SH-SY5Y (cell line): ENCODE measurements around the gene GATB.

Source experiments
- GATA2 ChIP-seq: IDR thresholded peaks from 2 replicates; pipeline ENCODE4 v1.6.1; 2011; ENCODE audit warnings: mild to moderate bottlenecking, low read depth, low read length
- GATA3 ChIP-seq: IDR thresholded peaks from 2 replicates; pipeline ENCODE4 v1.6.1; 2011; ENCODE audit warnings: low read depth, mild to moderate bottlenecking, low read length, moderate library complexity

DNA sequence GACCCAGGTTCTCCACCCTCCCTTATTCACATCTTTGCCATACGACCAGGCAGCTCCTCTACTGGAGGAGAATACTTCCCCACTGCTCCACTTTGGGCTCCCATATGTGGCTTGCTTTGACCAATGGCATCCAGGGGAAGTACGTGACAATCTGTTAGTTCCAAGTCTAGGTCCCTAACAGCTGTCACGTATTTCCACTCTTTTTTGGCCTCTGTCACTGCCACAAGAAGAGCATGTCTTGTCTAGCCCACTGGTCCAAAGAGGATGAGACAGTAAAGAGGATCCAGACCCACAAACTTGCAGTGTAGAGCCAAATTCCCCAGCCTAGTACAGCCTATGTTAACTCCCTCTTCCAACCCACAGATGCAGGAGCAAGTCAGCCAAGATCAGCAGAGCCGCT is 49.7 kb upstream of the GATB start:
- TF ChIP-seq GATA2 (no peak), GATA3 (no peak)
